HEK293 (cell line): ENCODE results near the gene KRT38.

ENCODE experiments used
- CTCF ChIA-PET: fragments of 350-600 bp; formaldehyde crosslinking; extraction: SDS; loops from one replicate; lab custom pipeline; 2021; ENCODE audit warnings: antibody characterized with exemption; lab: Yijun Ruan, JAX
- POLR2A ChIA-PET: fragments of 300-600 bp; formaldehyde crosslinking; extraction: SDS; loops from one replicate; lab custom pipeline; 2020; ENCODE audit warnings: antibody characterized with exemption, inconsistent platforms; lab: Yijun Ruan, JAX
- H3K27ac ChIP-seq: fragments of 200-500 bp; sonication (Bioruptor generic); 2 replicates; pipeline ENCODE4 v1.5.1; 2014; ENCODE audit warnings: low read depth, low read length, control low read depth, inconsistent platforms; ENCODE audit errors: extremely low read depth
- H3K36me3 ChIP-seq, 2 experiments: fragments of 200-500 bp in 1 of 2; sonication (Bioruptor generic) in 1 of 2; 1 replicate in 1 of 2; 2 replicates in 1 of 2; pipeline ENCODE4 v1.5.1; 2014 to 2017; ENCODE audit warnings: inconsistent platforms in 2 of 2, low read length in 2 of 2; ENCODE audit not compliant: control insufficient read depth in 2 of 2, insufficient read depth in 1 of 2
- H3K4me1 ChIP-seq: fragments of 200-500 bp; sonication (Bioruptor generic); 2 replicates; pipeline ENCODE4 v1.5.1; 2014; ENCODE audit warnings: mild to moderate bottlenecking, low read length, inconsistent platforms; ENCODE audit not compliant: control insufficient read depth, insufficient read depth
- H3K4me3 ChIP-seq: 2 replicates; pipeline ENCODE4 v1.5.1; 2011; ENCODE audit warnings: low read depth, mild to moderate bottlenecking, control low read depth, low read length, moderate library complexity
- H3K9me3 ChIP-seq: fragments of 200-500 bp; sonication (Bioruptor generic); 2 replicates; pipeline ENCODE4 v1.5.1; 2014; ENCODE audit warnings: low read depth, low read length, inconsistent platforms; ENCODE audit not compliant: control insufficient read depth, insufficient read depth
- AEBP2 ChIP-seq: fragments of 450-650 bp; formaldehyde crosslinking; IDR thresholded peaks from 2 replicates; pipeline ENCODE4 v1.5.1; 2016; ENCODE audit warnings: missing biosample characterization, missing genetic modification characterization, borderline replicate concordance
- BCL11A ChIP-seq: fragments of 450-650 bp; formaldehyde crosslinking; IDR thresholded peaks from 2 replicates; pipeline ENCODE4 v1.5.1; 2016; ENCODE audit warnings: low read depth, missing biosample characterization, missing genetic modification characterization
- GFI1B ChIP-seq: fragments of 450-650 bp; formaldehyde crosslinking; IDR thresholded peaks from 2 replicates; pipeline ENCODE4 v1.5.1; 2016; ENCODE audit warnings: missing biosample characterization, missing genetic modification characterization
- IKZF3 ChIP-seq: fragments of 450-650 bp; IDR thresholded peaks from 2 replicates; pipeline ENCODE4 v1.5.0; 2018; ENCODE audit warnings: missing biosample characterization, mild to moderate bottlenecking, missing genetic modification characterization, moderate library complexity
- KLF1 ChIP-seq: fragments of 450-650 bp; formaldehyde crosslinking; IDR thresholded peaks from 2 replicates; pipeline ENCODE4 v1.5.1; 2016; ENCODE audit warnings: missing biosample characterization, missing genetic modification characterization
- SETDB1 ChIP-seq: IDR thresholded peaks from one replicate; pipeline ENCODE4 v1.6.1; 2017; ENCODE audit warnings: mild to moderate bottlenecking, low read length, moderate library complexity, mixed read lengths; ENCODE audit not compliant: insufficient read length
- TRIM28 ChIP-seq: IDR thresholded peaks from 2 replicates; pipeline ENCODE4 v1.6.1; 2011; ENCODE audit warnings: low read length, control low read depth, borderline replicate concordance
- ZBTB8A ChIP-seq: fragments of 450-650 bp; formaldehyde crosslinking; IDR thresholded peaks from 2 replicates; pipeline ENCODE4 v1.5.1; 2016; ENCODE audit warnings: missing biosample characterization, missing genetic modification characterization
- ZFP69B ChIP-seq: fragments of 450-650 bp; formaldehyde crosslinking; IDR thresholded peaks from 2 replicates; pipeline ENCODE4 v1.5.1; 2016; ENCODE audit warnings: missing biosample characterization, missing genetic modification characterization
- ZIC2 ChIP-seq: fragments of 450-650 bp; formaldehyde crosslinking; IDR thresholded peaks from 2 replicates; pipeline ENCODE4 v1.5.1; 2016; ENCODE audit warnings: missing biosample characterization, missing genetic modification characterization
- ZNF211 ChIP-seq: fragments of 450-650 bp; formaldehyde crosslinking; IDR thresholded peaks from 2 replicates; pipeline ENCODE4 v1.5.1; 2016; ENCODE audit warnings: low read depth, missing biosample characterization, missing genetic modification characterization
- ZNF23 ChIP-seq: fragments of 450-650 bp; formaldehyde crosslinking; IDR thresholded peaks from 2 replicates; pipeline ENCODE4 v1.5.1; 2016; ENCODE audit warnings: missing biosample characterization, missing genetic modification characterization, borderline replicate concordance
- ZNF280C ChIP-seq: fragments of 450-650 bp; formaldehyde crosslinking; IDR thresholded peaks from 2 replicates; pipeline ENCODE4 v1.5.1; 2016; ENCODE audit warnings: missing biosample characterization, missing genetic modification characterization
- ZNF302 ChIP-seq: fragments of 450-650 bp; formaldehyde crosslinking; IDR thresholded peaks from 2 replicates; pipeline ENCODE4 v1.5.1; 2016; ENCODE audit warnings: missing biosample characterization, missing genetic modification characterization, low read depth
- ZNF350 ChIP-seq: fragments of 450-650 bp; formaldehyde crosslinking; IDR thresholded peaks from 2 replicates; pipeline ENCODE4 v1.5.0; 2017; ENCODE audit warnings: missing biosample characterization, mild to moderate bottlenecking, missing genetic modification characterization
- ZNF398 ChIP-seq: fragments of 450-650 bp; formaldehyde crosslinking; IDR thresholded peaks from 2 replicates; pipeline ENCODE4 v1.5.1; 2017; ENCODE audit warnings: missing biosample characterization, missing genetic modification characterization
- ZNF404 ChIP-seq: fragments of 450-650 bp; formaldehyde crosslinking; IDR thresholded peaks from 2 replicates; pipeline ENCODE4 v1.5.1; 2017; ENCODE audit warnings: missing biosample characterization, missing genetic modification characterization
- ZNF433 ChIP-seq: fragments of 450-650 bp; formaldehyde crosslinking; IDR thresholded peaks from 2 replicates; pipeline ENCODE4 v1.5.1; 2016; ENCODE audit warnings: missing biosample characterization, missing genetic modification characterization, low read depth
- ZNF518A ChIP-seq: fragments of 450-650 bp; formaldehyde crosslinking; conservative IDR thresholded peaks from 2 replicates; pipeline ENCODE4 v1.5.1; 2016; ENCODE audit warnings: low read depth, missing biosample characterization, missing genetic modification characterization
- ZNF544 ChIP-seq: fragments of 450-650 bp; formaldehyde crosslinking; IDR thresholded peaks from 2 replicates; pipeline ENCODE4 v1.5.0; 2017; ENCODE audit warnings: missing biosample characterization, missing genetic modification characterization
- ZNF596 ChIP-seq: fragments of 450-650 bp; IDR thresholded peaks from 2 replicates; pipeline ENCODE4 v1.5.0; 2018; ENCODE audit warnings: missing biosample characterization, mild to moderate bottlenecking, missing genetic modification characterization, moderate library complexity
- ZNF600 ChIP-seq: fragments of 450-650 bp; formaldehyde crosslinking; IDR thresholded peaks from 2 replicates; pipeline ENCODE4 v1.5.1; 2016; ENCODE audit warnings: missing biosample characterization, missing genetic modification characterization
- ZNF660 ChIP-seq: fragments of 450-650 bp; IDR thresholded peaks from 2 replicates; pipeline ENCODE4 v1.5.1; 2018; ENCODE audit warnings: missing biosample characterization, mild to moderate bottlenecking, missing genetic modification characterization
- ZNF701 ChIP-seq: fragments of 450-650 bp; formaldehyde crosslinking; IDR thresholded peaks from 2 replicates; pipeline ENCODE4 v1.5.1; 2016; ENCODE audit warnings: missing biosample characterization, missing genetic modification characterization
- ZNF776 ChIP-seq: fragments of 450-650 bp; formaldehyde crosslinking; IDR thresholded peaks from 2 replicates; pipeline ENCODE4 v1.5.0; 2017; ENCODE audit warnings: missing biosample characterization, missing genetic modification characterization, borderline replicate concordance
- ZNF785 ChIP-seq: fragments of 450-650 bp; formaldehyde crosslinking; IDR thresholded peaks from 2 replicates; pipeline ENCODE4 v1.5.1; 2016; ENCODE audit warnings: missing biosample characterization, missing genetic modification characterization
- ZNF791 ChIP-seq: fragments of 450-650 bp; formaldehyde crosslinking; IDR thresholded peaks from 2 replicates; pipeline ENCODE4 v1.5.1; 2016; ENCODE audit warnings: missing biosample characterization, missing genetic modification characterization
- ZSCAN23 ChIP-seq: fragments of 450-650 bp; formaldehyde crosslinking; IDR thresholded peaks from 2 replicates; pipeline ENCODE4 v1.5.1; 2016; ENCODE audit warnings: missing biosample characterization, missing genetic modification characterization

KRT38 gene

GRCh38 chr17:41387670-41388069, 53.1 kb downstream of the KRT38 start:
- ChIA-PET CTCF (interaction anchor here (0.6 to 1.2 kb wide), 2 partner anchors 161 to 340 kb away, joined by 4 read pairs; no protein-coding TSS in a partner anchor), POLR2A (no interaction called here)
- no peaks in the 10 kb centered on the region for H3K9me3 ChIP-seq
- H3K4me3 ChIP-seq = no peak overlapping the region
- peaks cover 2% of the 10 kb centered on the region; the same call in 1 of the 2 replicates for H3K4me1 ChIP-seq
- TF ChIP-seq ZNF785 (no peak), ZIC2 (tag by site-specific recombination) (no peak), ZNF404 (no peak), ZBTB8A (tag by site-specific recombination) (no peak), KLF1 (tag by site-specific recombination) (no peak), ZNF302 (tag by site-specific recombination) (no peak), ZNF280C (tag by site-specific recombination) (no peak), ZSCAN23 (tag by site-specific recombination) (no peak), ZNF23 (tag by site-specific recombination) (no peak), ZNF518A (tag by site-specific recombination) (no peak), ZNF776 (tag by site-specific recombination) (no peak), ZNF660 (tag by site-specific recombination) (no peak), ZNF596 (no peak), BCL11A (tag by site-specific recombination) (no peak), AEBP2 (tag by site-specific recombination) (no peak), ZNF350 (no peak), GFI1B (tag by site-specific recombination) (no peak)
- no peaks in the 10 kb centered on the region for H3K36me3 ChIP-seq
- no peak overlapping the region for H3K27ac ChIP-seq

GRCh38 chr17:41386227-41386626, 54.6 kb downstream of the KRT38 start:
- H3K9me3 ChIP-seq = no peaks in the 10 kb centered on the region
- no peak overlapping the region for H3K4me3 ChIP-seq
- CTCF ChIA-PET = interaction anchor here (1.9 kb wide), 1 partner anchor 163 kb away, joined by 3 read pairs; no protein-coding TSS in a partner anchor
- H3K36me3 ChIP-seq = no peaks in the 10 kb centered on the region
- POLR2A ChIA-PET = no interaction called here
- H3K4me1 ChIP-seq = peaks cover 2% of the 10 kb centered on the region; the same call in 1 of the 2 replicates
- H3K27ac ChIP-seq = no peak overlapping the region
- TF ChIP-seq ZNF791 (peak; percentile 95), ZNF398 (tag by site-specific recombination) (no peak), GFI1B (tag by site-specific recombination) (no peak), TRIM28 (peak; percentile 17; the same call in 1 of the 2 replicates), ZNF544 (tag by site-specific recombination) (no peak), ZNF211 (tag by site-specific recombination) (no peak), ZNF701 (no peak), SETDB1 (peak; percentile 92), ZNF433 (no peak), IKZF3 (no peak), ZFP69B (tag by site-specific recombination) (no peak), ZNF600 (tag by site-specific recombination) (no peak)
